Measurements from ENCODE around the gene MAPKAP1. TPM values are rescaled to one million over a fixed set of nuclear protein-coding genes. Genes with fewer than 3 reads are reported as not detected.

The MAPKAP1 gene
- total and polyA plus RNA-seq, 2 experiments from 2014 or later: 68.4 to 98.5 TPM

DNA sequence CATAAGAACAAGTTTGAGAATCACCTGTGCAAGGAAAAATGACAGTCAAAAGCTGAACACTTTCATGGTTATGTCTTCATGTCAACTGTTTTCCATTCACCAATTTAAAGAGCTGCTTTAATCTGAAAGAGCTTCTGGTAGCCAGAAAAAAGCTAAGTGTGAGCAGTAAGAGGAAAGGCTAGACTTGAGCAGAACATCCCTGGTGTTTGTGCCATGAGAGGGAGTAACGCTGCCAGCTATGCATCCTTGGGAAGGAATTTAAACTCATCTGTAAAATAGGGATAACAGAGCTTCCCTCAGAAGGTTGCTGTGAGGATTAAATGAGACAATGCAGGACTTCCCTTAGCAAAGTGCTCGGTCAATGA lies 193.7 kb downstream of the MAPKAP1 start:
- Histone ChIP-seq H4K20me1 (replicated peaks; ENCODE audit: insufficient read depth) (no peaks in the 10 kb centered on the region; the same call in 1 of the 2 replicates), H3K9me2 (ENCODE audit: insufficient read depth) (no peaks in the 10 kb centered on the region), H2AFZ (no peak overlapping the region), H3K36me3 (ENCODE audit: insufficient read depth) (no peaks in the 10 kb centered on the region), H3K27me3 (ENCODE audit: insufficient read depth) (no peaks in the 10 kb centered on the region), H3F3A (replicated peaks; ENCODE audit: low read depth) (no peaks in the 10 kb centered on the region), H3K4me1 (ENCODE audit: insufficient read depth) (peaks cover 42% of the 10 kb centered on the region), H3K4me2 (no peak overlapping the region), H3K79me2 (replicated peaks; ENCODE audit: insufficient read depth) (peaks cover 10% of the 10 kb centered on the region; the same call in 1 of the 2 replicates), H3K4me3 (no peak overlapping the region), H3K27ac (ENCODE audit: low read depth) (no peak overlapping the region)
- H3K36me3 Mint-ChIP-seq (ENCODE audit: low read depth): no peaks in the 10 kb centered on the region
- no peaks in the 10 kb centered on the region for H3K9me3 Mint-ChIP-seq
- no peak for TF ChIP-seq REST (IDR thresholded peaks at IDR 0.05; ENCODE audit: unreplicated experiment)
- no peak for TF ChIP-seq EZH2phosphoT487 (IDR thresholded peaks at IDR 0.05; ENCODE audit: unreplicated experiment)
- no peak for TF ChIP-seq ZNF114 (CRISPR knock-in tag; IDR thresholded peaks at IDR 0.05)
- TF ChIP-seq, protein P1, sequence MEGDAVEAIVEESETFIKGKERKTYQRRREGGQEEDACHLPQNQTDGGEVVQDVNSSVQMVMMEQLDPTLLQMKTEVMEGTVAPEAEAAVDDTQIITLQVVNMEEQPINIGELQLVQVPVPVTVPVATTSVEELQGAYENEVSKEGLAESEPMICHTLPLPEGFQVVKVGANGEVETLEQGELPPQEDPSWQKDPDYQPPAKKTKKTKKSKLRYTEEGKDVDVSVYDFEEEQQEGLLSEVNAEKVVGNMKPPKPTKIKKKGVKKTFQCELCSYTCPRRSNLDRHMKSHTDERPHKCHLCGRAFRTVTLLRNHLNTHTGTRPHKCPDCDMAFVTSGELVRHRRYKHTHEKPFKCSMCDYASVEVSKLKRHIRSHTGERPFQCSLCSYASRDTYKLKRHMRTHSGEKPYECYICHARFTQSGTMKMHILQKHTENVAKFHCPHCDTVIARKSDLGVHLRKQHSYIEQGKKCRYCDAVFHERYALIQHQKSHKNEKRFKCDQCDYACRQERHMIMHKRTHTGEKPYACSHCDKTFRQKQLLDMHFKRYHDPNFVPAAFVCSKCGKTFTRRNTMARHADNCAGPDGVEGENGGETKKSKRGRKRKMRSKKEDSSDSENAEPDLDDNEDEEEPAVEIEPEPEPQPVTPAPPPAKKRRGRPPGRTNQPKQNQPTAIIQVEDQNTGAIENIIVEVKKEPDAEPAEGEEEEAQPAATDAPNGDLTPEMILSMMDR (conservative IDR thresholded peaks at IDR 0.05; ENCODE audit: low read depth in 2 of 2): no peak
- TF ChIP-seq, protein P2, sequence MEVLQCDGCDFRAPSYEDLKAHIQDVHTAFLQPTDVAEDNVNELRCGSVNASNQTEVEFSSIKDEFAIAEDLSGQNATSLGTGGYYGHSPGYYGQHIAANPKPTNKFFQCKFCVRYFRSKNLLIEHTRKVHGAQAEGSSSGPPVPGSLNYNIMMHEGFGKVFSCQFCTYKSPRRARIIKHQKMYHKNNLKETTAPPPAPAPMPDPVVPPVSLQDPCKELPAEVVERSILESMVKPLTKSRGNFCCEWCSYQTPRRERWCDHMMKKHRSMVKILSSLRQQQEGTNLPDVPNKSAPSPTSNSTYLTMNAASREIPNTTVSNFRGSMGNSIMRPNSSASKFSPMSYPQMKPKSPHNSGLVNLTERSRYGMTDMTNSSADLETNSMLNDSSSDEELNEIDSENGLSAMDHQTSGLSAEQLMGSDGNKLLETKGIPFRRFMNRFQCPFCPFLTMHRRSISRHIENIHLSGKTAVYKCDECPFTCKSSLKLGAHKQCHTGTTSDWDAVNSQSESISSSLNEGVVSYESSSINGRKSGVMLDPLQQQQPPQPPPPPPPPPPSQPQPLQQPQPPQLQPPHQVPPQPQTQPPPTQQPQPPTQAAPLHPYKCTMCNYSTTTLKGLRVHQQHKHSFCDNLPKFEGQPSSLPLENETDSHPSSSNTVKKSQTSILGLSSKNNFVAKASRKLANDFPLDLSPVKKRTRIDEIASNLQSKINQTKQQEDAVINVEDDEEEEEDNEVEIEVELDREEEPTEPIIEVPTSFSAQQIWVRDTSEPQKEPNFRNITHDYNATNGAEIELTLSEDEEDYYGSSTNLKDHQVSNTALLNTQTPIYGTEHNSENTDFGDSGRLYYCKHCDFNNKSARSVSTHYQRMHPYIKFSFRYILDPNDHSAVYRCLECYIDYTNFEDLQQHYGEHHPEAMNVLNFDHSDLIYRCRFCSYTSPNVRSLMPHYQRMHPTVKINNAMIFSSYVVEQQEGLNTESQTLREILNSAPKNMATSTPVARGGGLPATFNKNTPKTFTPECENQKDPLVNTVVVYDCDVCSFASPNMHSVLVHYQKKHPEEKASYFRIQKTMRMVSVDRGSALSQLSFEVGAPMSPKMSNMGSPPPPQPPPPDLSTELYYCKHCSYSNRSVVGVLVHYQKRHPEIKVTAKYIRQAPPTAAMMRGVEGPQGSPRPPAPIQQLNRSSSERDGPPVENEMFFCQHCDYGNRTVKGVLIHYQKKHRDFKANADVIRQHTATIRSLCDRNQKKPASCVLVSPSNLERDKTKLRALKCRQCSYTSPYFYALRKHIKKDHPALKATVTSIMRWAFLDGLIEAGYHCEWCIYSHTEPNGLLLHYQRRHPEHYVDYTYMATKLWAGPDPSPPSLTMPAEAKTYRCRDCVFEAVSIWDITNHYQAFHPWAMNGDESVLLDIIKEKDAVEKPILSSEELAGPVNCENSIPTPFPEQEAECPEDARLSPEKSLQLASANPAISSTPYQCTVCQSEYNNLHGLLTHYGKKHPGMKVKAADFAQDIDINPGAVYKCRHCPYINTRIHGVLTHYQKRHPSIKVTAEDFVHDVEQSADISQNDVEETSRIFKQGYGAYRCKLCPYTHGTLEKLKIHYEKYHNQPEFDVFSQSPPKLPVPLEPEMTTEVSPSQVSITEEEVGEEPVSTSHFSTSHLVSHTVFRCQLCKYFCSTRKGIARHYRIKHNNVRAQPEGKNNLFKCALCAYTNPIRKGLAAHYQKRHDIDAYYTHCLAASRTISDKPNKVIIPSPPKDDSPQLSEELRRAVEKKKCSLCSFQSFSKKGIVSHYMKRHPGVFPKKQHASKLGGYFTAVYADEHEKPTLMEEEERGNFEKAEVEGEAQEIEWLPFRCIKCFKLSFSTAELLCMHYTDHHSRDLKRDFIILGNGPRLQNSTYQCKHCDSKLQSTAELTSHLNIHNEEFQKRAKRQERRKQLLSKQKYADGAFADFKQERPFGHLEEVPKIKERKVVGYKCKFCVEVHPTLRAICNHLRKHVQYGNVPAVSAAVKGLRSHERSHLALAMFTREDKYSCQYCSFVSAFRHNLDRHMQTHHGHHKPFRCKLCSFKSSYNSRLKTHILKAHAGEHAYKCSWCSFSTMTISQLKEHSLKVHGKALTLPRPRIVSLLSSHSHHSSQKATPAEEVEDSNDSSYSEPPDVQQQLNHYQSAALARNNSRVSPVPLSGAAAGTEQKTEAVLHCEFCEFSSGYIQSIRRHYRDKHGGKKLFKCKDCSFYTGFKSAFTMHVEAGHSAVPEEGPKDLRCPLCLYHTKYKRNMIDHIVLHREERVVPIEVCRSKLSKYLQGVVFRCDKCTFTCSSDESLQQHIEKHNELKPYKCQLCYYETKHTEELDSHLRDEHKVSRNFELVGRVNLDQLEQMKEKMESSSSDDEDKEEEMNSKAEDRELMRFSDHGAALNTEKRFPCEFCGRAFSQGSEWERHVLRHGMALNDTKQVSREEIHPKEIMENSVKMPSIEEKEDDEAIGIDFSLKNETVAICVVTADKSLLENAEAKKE (CRISPR knock-in tag; IDR thresholded peaks at IDR 0.05): no peak
- no peak for TF ChIP-seq ZNF331 (CRISPR knock-in tag; IDR thresholded peaks at IDR 0.05; ENCODE audit: low read depth)
- DNase-seq (ENCODE audit: low spot score) (no peak), ATAC-seq (no peak)
- no peaks in the 10 kb centered on the region for H3K27me3 Mint-ChIP-seq (ENCODE audit: insufficient read depth, low read depth, poor library complexity)
- H3K27ac Mint-ChIP-seq: no peak overlapping the region
- H3K4me1 Mint-ChIP-seq: peaks cover 57% of the 10 kb centered on the region
- H3K4me3 Mint-ChIP-seq: no peak overlapping the region

Measured in GM23338 (cell line).